Erythroblast (primary cell): Measurements from ENCODE around the gene ACVRL1.

Experiments
- GATA1 ChIP-seq: IDR thresholded peaks from 2 replicates; pipeline ENCODE4 v1.6.1; 2011; ENCODE audit warnings: low read depth, mild to moderate bottlenecking, control low read depth, low read length, moderate library complexity
- POLR2A ChIP-seq: IDR thresholded peaks from 2 replicates; pipeline ENCODE4 v1.6.1; 2011; ENCODE audit warnings: mild to moderate bottlenecking, low read length

- no peak for TF ChIP-seq POLR2A
- TF ChIP-seq GATA1, result no peak
These were observed 26.8 kb downstream of the ACVRL1 start for GRCh38 chr12:51934080-51934479.
